Fibroblast of lung (primary cell): ENCODE measurements around the gene KCNJ12. TPM values are rescaled to one million over a fixed set of nuclear protein-coding genes. Genes with fewer than 3 reads are reported as not detected.
"Not testable (repeated sequence)": the region's sequence is repeated elsewhere in the genome, so short reads cannot be mapped to it uniquely, and the experiment has no call there.

ENCODE experiments used
- DNase-seq, 2 donors: peaks; one replicate each; pipeline versions ENCODE4 v3.0.0 to v3.0.0-alpha.2; 2010; ENCODE audit warnings: low read depth in 2 of 2
- H2AFZ ChIP-seq: 2 replicates; pipeline ENCODE4 v1.5.1; 2012; ENCODE audit warnings: low read length, control low read depth, inconsistent platforms
- H3K27ac ChIP-seq: 2 replicates; pipeline ENCODE4 v1.5.1; 2011; ENCODE audit warnings: low read length, control low read depth; ENCODE audit not compliant: insufficient read depth
- H3K27me3 ChIP-seq: 2 replicates; pipeline ENCODE4 v1.5.1; 2011; ENCODE audit warnings: mild to moderate bottlenecking, low read length; ENCODE audit not compliant: control insufficient read depth, insufficient read depth
- H3K36me3 ChIP-seq: 2 replicates; pipeline ENCODE4 v1.5.1; 2011; ENCODE audit warnings: low read length; ENCODE audit not compliant: control insufficient read depth, insufficient read depth
- H3K4me1 ChIP-seq: 2 replicates; pipeline ENCODE4 v1.5.1; 2011; ENCODE audit warnings: low read length; ENCODE audit not compliant: control insufficient read depth, insufficient read depth; ENCODE audit errors: extremely low read depth
- H3K4me2 ChIP-seq: 2 replicates; pipeline ENCODE4 v1.5.1; 2011; ENCODE audit warnings: low read length, control low read depth; ENCODE audit not compliant: insufficient read depth; ENCODE audit errors: extremely low read depth
- H3K4me3 ChIP-seq, 4 experiments: fragments of 200-600 bp in 1 of 4; sonication (generic) in 1 of 4; replicated peaks in 1 of 4; 2 replicates each; pipeline ENCODE4 v1.5.1; 2011 to 2016; ENCODE audit warnings: low read length in 4 of 4, low read depth in 3 of 4, mild to moderate bottlenecking in 3 of 4, control low read depth in 2 of 4, inconsistent platforms in 1 of 4, mixed read lengths in 1 of 4; ENCODE audit not compliant: insufficient read depth in 1 of 4; ENCODE audit errors: control extremely low read depth in 1 of 4
- H3K79me2 ChIP-seq: 2 replicates; pipeline ENCODE4 v1.5.1; 2012; ENCODE audit warnings: mild to moderate bottlenecking, low read length, inconsistent platforms; ENCODE audit not compliant: control insufficient read depth, insufficient read depth
- H3K9ac ChIP-seq: 2 replicates; pipeline ENCODE4 v1.5.1; 2011; ENCODE audit warnings: mild to moderate bottlenecking, low read length, control low read depth; ENCODE audit not compliant: insufficient read depth
- H3K9me3 ChIP-seq: 2 replicates; pipeline ENCODE4 v1.5.1; 2012; ENCODE audit warnings: low read depth, low read length; ENCODE audit not compliant: control insufficient read depth, insufficient read depth
- H4K20me1 ChIP-seq: 2 replicates; pipeline ENCODE4 v1.5.1; 2011; ENCODE audit warnings: low read length; ENCODE audit not compliant: control insufficient read depth, insufficient read depth; ENCODE audit errors: extremely low read depth
- EZH2 ChIP-seq: IDR thresholded peaks from 2 replicates; pipeline ENCODE4 v1.5.1; 2012; ENCODE audit warnings: low read length, control low read depth, mild to moderate bottlenecking; ENCODE audit errors: missing control alignments
- polyA plus RNA-seq, 2 donors: library from polyadenylated mRNA; depleted of rRNA in 1 of 2; stranded (reverse) in 1 of 2; unstranded in 1 of 2; fragments of >200 nt; gene quantifications; 2 replicates each; pipeline ENCODE4 v1.2.1, GENCODE V29; 2011 to 2012; ENCODE audit warnings: missing spikeins in 1 of 2
- total RNA-seq: library from RNA; depleted of rRNA; stranded (reverse); fragments of >200 nt; gene quantifications from 2 replicates; pipeline ENCODE4 v1.2.1, GENCODE V29; 2014
- TF ChIP-seq, protein P1 (sequence below), 2 donors: IDR thresholded peaks in 1 of 2; conservative IDR thresholded peaks in 1 of 2; 1 replicate in 1 of 2; 2 replicates in 1 of 2; pipeline ENCODE4 v1.5.1; 2011 to 2012; ENCODE audit warnings: low read length in 2 of 2, control low read depth in 1 of 2, inconsistent platforms in 1 of 2, low read depth in 1 of 2, mild to moderate bottlenecking in 1 of 2

The KCNJ12 gene
- total and polyA plus RNA-seq, 2 donors (not counting 1 experiment from before 2014, with no cell fraction given) = 0.09 to 0.66 TPM

DNA sequence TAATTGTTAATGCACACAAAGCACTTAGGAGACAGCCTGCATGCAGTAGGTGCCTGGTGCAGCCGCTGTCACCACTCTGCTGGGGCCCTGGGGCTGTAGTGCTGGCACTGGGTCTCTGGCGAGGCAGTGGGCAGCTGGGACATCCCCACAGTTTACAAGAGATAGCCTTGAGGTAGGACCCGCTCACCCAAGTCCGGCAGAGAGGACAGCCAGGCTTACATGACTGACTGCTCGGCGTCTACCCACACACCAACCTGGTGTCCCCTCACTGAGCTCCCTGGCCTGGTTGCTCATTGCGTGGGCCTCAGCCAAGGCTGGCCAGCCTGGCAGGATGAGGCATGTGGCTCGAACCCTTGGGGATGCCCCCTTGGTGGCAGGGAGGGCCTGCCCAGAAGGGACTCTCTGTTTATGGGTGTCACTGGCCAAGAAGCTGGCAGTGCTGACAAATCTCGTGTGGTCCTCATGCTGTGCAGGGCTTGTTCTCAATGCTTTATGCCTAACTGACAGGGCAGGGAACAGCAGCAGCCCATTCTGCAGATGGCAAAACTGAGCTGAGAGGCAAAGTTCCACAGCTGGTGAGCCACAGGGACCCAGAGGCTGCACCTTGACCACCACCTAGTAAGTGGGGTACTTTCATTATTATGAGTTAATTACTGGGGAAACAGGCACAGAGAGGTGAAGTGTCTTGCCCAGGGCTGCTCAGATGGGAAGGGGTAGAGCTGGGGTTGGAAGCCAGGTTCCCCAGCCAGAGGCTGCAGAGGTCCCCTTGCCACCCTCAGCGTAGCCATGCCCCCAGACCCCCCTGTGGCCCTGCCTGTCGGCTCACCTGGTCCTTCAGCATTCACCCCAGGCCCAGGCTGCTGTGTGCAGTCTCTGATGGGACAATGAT is 32.9 kb upstream of the KCNJ12 start:
- H3K4me1 ChIP-seq, H3K27me3 ChIP-seq, H4K20me1 ChIP-seq, H2AFZ ChIP-seq, H3K79me2 ChIP-seq, H3K9ac ChIP-seq, H3K27ac ChIP-seq, H3K36me3 ChIP-seq, DNase-seq, H3K4me2 ChIP-seq, H3K4me3 ChIP-seq, H3K9me3 ChIP-seq: not testable (repeated sequence)

DNA sequence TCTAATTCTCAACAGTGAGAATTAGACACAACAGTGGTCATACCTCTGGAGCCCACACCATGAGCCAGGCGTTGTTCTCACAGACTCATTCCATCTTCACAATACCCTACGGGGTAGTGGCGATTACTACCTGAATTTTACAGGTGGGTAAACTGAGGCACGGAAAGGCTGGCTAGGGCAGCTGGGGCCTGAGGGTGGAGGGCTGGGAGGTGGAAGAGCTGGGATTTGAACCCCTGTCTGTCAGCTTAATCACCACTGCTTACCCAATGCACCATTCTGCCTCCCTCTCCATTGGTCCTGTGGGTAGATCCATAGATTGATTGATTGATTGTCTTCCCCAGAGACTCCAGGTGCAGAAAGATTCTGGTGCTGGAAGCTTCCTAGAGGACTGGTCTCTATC is 31.4 kb upstream of the KCNJ12 start:
- not testable (repeated sequence) for H2AFZ ChIP-seq, H3K4me1 ChIP-seq, H3K36me3 ChIP-seq, H3K9ac ChIP-seq, H3K27me3 ChIP-seq, H3K9me3 ChIP-seq, H3K4me3 ChIP-seq, H3K4me2 ChIP-seq, H3K27ac ChIP-seq, DNase-seq, H3K79me2 ChIP-seq, H4K20me1 ChIP-seq

DNA sequence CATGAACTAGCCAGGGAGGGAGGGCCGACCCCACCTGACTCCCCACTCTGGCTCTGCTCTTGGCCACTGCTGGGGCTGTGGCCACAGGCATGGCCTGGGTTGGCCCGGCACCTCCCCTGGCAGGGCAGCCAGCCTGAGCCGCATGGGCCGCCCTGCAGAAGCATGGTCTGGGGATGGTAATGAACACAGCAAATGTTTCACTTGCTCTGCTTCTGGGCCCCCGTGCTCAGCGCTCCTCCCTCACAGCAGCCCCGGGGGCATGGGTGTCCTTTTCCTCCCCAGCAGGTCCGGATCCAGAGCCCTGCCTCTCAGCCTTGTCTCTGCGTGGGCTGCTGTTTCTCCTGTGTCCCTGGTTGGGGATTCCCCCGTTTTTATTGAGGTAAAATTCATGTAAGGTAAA is 30.9 kb upstream of the KCNJ12 start:
- no peak overlapping the region for H3K9ac ChIP-seq
- H2AFZ ChIP-seq = no peak overlapping the region
- H3K36me3 ChIP-seq = no peaks in the 10 kb centered on the region
- no peaks in the 10 kb centered on the region for H3K4me1 ChIP-seq
- no peaks in the 10 kb centered on the region for H3K79me2 ChIP-seq
- no peak overlapping the region for H3K4me3 ChIP-seq
- no peak overlapping the region for H3K4me2 ChIP-seq
- no peak for DNase-seq
- no peaks in the 10 kb centered on the region for H3K27me3 ChIP-seq
- H3K27ac ChIP-seq = no peak overlapping the region
- TF ChIP-seq, protein P1, sequence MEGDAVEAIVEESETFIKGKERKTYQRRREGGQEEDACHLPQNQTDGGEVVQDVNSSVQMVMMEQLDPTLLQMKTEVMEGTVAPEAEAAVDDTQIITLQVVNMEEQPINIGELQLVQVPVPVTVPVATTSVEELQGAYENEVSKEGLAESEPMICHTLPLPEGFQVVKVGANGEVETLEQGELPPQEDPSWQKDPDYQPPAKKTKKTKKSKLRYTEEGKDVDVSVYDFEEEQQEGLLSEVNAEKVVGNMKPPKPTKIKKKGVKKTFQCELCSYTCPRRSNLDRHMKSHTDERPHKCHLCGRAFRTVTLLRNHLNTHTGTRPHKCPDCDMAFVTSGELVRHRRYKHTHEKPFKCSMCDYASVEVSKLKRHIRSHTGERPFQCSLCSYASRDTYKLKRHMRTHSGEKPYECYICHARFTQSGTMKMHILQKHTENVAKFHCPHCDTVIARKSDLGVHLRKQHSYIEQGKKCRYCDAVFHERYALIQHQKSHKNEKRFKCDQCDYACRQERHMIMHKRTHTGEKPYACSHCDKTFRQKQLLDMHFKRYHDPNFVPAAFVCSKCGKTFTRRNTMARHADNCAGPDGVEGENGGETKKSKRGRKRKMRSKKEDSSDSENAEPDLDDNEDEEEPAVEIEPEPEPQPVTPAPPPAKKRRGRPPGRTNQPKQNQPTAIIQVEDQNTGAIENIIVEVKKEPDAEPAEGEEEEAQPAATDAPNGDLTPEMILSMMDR (conservative IDR thresholded peaks at IDR 0.05 in 1 of 2, IDR thresholded peaks at IDR 0.05 in 1 of 2; ENCODE audit: low read depth in 1 of 2, low read length in 2 of 2) = no peak
- TF ChIP-seq EZH2 = no peak
- no peaks in the 10 kb centered on the region for H4K20me1 ChIP-seq
- no peaks in the 10 kb centered on the region for H3K9me3 ChIP-seq

DNA sequence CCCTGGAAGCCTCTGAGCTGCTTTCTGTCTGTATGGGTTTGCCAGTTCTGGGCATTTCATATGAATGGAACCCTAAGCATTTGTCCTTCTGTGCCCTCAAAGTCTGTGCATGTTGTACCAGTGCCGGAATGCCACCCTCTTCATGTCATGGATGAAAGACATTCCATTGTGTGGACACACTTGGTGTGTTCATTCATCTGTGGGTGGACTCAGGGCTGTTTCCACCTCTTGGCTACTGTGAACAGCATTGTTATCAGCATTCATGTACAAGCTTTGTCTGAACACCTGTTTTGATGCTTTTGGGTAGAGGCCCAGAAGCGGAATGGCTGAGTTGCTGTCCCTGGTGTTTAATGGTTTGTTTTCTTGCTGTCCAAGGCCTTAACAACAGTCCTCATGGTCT is 30.1 kb upstream of the KCNJ12 start:
- H3K27me3 ChIP-seq, H3K9ac ChIP-seq, H3K4me3 ChIP-seq, H3K27ac ChIP-seq, H4K20me1 ChIP-seq, H3K9me3 ChIP-seq, H3K4me2 ChIP-seq, H3K36me3 ChIP-seq, H3K4me1 ChIP-seq, H2AFZ ChIP-seq, DNase-seq, H3K79me2 ChIP-seq: not testable (repeated sequence)

DNA sequence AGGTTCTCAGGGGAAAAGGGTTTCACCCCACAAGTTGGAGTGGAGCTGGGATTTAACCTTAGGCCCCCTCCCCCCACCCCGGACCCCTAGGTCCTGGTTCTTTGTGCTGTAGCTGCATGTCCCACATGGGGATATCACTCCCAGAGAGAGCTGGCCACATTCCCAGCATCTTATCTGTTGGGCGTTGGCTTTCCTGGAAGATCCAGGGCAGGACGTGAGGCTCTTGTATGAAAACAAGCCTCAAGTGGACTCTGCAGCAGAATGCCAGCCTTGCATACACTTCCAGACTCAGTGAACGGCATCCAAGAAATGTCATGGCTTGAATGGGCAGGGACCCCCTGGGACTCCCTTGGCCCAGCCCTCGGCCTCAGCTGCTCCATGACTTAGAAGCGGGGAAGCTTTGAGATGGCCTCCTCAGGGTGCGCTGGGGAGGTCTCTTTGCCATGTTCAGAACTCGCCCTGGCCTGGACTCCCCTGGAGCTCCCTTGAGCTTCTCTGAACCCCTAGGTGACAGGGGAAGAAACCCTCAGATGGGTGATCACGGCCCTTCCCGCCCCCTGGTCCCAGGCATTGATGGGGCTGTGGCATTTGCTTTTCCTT is 29.4 kb upstream of the KCNJ12 start:
- H3K79me2 ChIP-seq, H3K9me3 ChIP-seq, H3K27me3 ChIP-seq, H3K4me2 ChIP-seq, H4K20me1 ChIP-seq, H3K36me3 ChIP-seq, H3K9ac ChIP-seq, H3K27ac ChIP-seq, H3K4me3 ChIP-seq, H3K4me1 ChIP-seq, H2AFZ ChIP-seq: not testable (repeated sequence)
- peak in 1 of 2 donors; percentile 16 for DNase-seq

DNA sequence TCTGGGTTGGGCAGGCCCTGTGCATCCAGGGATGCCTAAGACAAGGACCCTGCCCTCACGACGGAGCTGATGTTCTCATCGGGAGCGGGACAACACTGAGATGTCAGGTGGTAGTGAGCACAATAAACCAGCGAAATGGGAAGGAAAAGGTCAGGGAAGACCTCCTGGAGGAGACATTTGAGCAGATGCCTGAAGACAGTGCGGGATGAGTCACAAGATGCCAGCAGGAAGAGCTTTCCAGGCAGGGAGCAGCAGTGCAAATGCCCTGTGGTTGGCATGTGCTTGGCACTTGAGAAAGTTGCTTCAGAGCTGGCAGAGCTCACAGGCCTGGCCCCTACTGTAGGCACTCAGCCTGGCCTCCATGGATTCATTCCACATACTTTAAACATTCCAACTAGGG is 28.5 kb upstream of the KCNJ12 start:
- H4K20me1 ChIP-seq, DNase-seq, H2AFZ ChIP-seq, H3K9me3 ChIP-seq, H3K79me2 ChIP-seq, H3K27me3 ChIP-seq, H3K27ac ChIP-seq, H3K4me2 ChIP-seq, H3K36me3 ChIP-seq, H3K4me3 ChIP-seq, H3K4me1 ChIP-seq, H3K9ac ChIP-seq: not testable (repeated sequence)
